ENCODE results near the gene AAK1. TPM values are rescaled to one million over a fixed set of nuclear protein-coding genes. Genes with fewer than 3 reads are reported as not detected.
A peak's percentile ranks its signal among the peaks of the same experiment; 100 is the strongest.
"Not testable (repeated sequence)": the region's sequence is repeated elsewhere in the genome, so short reads cannot be mapped to it uniquely, and the experiment has no call there.

AAK1 gene
- total RNA-seq, 3 donors from 2014 or later = 62.4 to 68.4 (median 66.2) TPM

DNA sequence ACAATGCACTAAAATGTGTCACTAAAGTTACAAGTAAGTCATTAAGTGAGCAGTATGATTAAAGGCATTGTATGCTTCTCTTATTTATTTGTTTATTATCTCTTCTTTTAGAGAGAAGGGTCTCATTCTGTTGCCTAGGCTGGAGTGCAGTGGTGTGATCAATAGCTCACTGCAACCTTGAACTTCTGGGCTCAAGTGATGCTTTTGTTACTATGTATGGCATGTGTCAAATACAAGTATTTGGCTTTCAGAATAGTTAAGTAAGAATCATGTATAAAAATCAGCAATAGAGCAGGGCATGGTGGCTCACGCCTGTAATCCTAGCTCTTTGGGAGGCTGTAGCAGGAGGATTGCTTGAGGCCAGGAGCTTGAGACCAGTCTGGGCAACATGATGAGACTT lies 15.8 kb upstream of the AAK1 start:
- Histone ChIP-seq H3K4me3 (no peak overlapping the region), H3K4me1 (ENCODE audit: low read depth) (no peaks in the 10 kb centered on the region), H3K36me3 (ENCODE audit: low read depth) (no peaks in the 10 kb centered on the region), H3K9me3 (no peaks in the 10 kb centered on the region)
- TF ChIP-seq, protein P1, sequence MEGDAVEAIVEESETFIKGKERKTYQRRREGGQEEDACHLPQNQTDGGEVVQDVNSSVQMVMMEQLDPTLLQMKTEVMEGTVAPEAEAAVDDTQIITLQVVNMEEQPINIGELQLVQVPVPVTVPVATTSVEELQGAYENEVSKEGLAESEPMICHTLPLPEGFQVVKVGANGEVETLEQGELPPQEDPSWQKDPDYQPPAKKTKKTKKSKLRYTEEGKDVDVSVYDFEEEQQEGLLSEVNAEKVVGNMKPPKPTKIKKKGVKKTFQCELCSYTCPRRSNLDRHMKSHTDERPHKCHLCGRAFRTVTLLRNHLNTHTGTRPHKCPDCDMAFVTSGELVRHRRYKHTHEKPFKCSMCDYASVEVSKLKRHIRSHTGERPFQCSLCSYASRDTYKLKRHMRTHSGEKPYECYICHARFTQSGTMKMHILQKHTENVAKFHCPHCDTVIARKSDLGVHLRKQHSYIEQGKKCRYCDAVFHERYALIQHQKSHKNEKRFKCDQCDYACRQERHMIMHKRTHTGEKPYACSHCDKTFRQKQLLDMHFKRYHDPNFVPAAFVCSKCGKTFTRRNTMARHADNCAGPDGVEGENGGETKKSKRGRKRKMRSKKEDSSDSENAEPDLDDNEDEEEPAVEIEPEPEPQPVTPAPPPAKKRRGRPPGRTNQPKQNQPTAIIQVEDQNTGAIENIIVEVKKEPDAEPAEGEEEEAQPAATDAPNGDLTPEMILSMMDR (IDR thresholded peaks at IDR 0.05) = no peak
- intact Hi-C loops (cut with DNase I, micrococcal nuclease) = no loop called here
- ATAC-seq (no peak), DNase-seq (no peak)

DNA sequence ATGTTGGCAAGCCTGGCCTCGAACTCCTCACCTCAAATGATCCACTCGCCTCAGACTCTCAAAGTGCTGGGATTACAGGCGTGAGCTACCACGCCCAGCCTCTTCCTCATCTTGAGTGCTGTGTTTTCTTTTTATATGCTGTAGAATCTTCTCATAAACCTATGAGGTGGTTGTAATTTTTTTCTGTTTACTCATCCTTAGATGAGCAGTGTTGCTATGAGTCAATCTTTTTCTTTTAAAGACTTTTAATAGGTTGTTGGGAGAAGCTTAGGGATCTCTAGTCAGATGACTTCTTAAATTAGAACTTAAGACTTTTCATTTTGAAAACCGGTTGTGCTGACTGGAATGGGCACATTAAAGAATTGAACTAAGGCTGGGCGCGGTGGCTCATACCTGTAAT lies 8.7 kb upstream of the AAK1 start:
- H3K9me3 ChIP-seq = no peaks in the 10 kb centered on the region
- H3K4me3 ChIP-seq = no peak overlapping the region
- intact Hi-C loops (cut with DNase I, micrococcal nuclease) = no loop called here
- peak in 1 of 3 donors; percentile 33 for DNase-seq
- H3K36me3 ChIP-seq (ENCODE audit: low read depth) = no peaks in the 10 kb centered on the region
- TF ChIP-seq, protein P1 (IDR thresholded peaks at IDR 0.05) = no peak
- peak; percentile 89 for ATAC-seq
- H3K4me1 ChIP-seq (ENCODE audit: low read depth) = no peaks in the 10 kb centered on the region

DNA sequence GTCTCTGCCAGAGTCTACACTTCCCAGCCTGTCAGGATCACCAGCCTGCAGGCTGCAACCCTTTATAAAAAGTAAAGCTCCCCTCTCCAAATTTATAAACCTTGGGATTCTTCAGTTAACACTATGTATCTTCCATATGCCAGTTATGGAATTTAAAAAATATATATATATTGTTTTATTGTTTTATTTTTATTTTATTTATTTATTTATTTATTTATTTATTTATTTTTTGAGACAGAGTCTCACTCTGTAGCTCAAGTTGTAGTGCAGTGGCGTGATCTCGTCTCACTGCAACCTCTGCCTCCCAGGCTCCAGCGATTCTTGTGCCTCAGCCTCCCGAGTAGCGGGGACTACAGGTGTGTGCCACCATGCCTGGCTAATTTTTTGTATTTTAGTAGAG lies 3.7 kb upstream of the AAK1 start:
- not testable (repeated sequence) for DNase-seq; H3K9me3 ChIP-seq; H3K36me3 ChIP-seq (ENCODE audit: low read depth); H3K4me3 ChIP-seq; H3K4me1 ChIP-seq (ENCODE audit: low read depth); ATAC-seq
- intact Hi-C loops (cut with DNase I, micrococcal nuclease) = loop anchor here in 1 of 2 donors (10.0 kb wide), 1 partner anchor 82 kb away; no protein-coding TSS in a partner anchor

DNA sequence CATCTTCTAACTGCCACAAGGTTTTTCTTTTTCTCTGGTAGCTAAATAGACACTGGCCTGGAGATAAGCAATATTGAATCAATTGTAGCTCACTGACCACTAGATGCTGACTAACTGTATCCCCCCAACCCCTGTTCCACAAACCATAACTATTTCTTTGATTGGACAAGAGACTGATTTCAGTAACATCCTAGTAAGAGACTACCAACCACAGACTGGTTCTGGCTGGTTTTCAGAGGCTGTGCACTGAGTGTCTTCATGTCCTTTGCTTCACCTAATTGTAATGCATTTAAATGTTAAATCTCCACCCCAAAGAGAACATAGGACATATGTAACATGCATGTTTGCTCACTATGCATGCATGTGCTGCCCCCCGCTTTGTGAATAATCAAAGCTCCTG lies 3.2 kb upstream of the AAK1 start:
- TF ChIP-seq, protein P1 (IDR thresholded peaks at IDR 0.05) = no peak
- peaks cover 8% of the 10 kb centered on the region for H3K4me1 ChIP-seq (ENCODE audit: low read depth)
- no peak overlapping the region for H3K4me3 ChIP-seq
- no peak for ATAC-seq
- no peaks in the 10 kb centered on the region for H3K9me3 ChIP-seq
- no peaks in the 10 kb centered on the region for H3K36me3 ChIP-seq (ENCODE audit: low read depth)
- intact Hi-C loops (cut with DNase I, micrococcal nuclease) = loop anchor here in 1 of 2 donors (10.0 kb wide), 1 partner anchor 82 kb away; no protein-coding TSS in a partner anchor
- DNase-seq = no peak

DNA sequence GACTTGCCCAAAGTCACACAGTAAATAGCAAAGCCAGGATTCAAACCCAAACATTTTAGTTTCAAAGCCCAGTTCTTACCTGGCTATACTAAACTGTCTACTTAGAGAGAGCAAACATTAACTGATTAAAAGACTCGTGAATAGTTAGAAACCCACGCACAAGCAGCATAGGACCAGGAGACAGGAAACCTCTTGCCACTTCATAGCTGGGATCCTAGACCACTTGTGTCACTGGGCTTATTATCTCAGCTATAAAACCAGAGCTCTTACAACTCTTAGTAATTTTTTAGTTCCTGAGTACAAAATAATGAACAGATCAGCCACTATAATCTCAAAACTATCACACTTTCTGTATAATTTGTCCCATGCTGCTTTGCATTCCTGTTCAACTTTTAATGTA lies 2.4 kb upstream of the AAK1 start:
- Histone ChIP-seq H3K4me3 (no peak overlapping the region), H3K4me1 (ENCODE audit: low read depth) (peaks cover 8% of the 10 kb centered on the region), H3K36me3 (ENCODE audit: low read depth) (no peaks in the 10 kb centered on the region), H3K9me3 (no peaks in the 10 kb centered on the region)
- ATAC-seq (no peak), DNase-seq (no peak)
- intact Hi-C loops (cut with DNase I, micrococcal nuclease) = loop anchor here in 1 of 2 donors (10.0 kb wide), 1 partner anchor 81 kb away; no protein-coding TSS in a partner anchor
- TF ChIP-seq, protein P1 (IDR thresholded peaks at IDR 0.05) = no peak

DNA sequence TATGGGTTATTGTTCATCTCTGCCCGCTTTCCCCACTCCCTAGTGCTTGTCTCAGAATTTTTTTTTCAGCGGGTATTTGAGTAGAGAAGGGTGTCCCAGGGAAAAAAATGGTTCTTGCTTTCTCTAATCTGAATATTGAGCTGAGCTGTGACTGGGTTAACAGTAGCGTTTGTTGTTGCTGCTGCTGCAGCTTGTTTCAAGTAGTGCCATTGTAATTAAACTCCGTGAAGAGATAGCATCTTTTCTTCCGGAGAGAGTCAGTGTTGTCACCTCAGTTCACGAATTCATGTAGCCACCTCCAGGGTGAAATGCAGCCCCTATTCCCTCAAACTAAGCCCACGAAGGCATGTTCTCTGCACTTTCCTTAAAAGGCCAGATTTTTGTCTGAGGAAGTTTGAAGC lies 1.5 kb upstream of the AAK1 start:
- Histone ChIP-seq H3K4me3 (no peak overlapping the region), H3K4me1 (ENCODE audit: low read depth) (peaks cover 8% of the 10 kb centered on the region), H3K9me3 (no peaks in the 10 kb centered on the region), H3K36me3 (ENCODE audit: low read depth) (no peaks in the 10 kb centered on the region)
- intact Hi-C loops (cut with DNase I, micrococcal nuclease) = loop anchor here in 1 of 2 donors (10.0 kb wide), 1 partner anchor 80 kb away; no protein-coding TSS in a partner anchor
- TF ChIP-seq, protein P1 (IDR thresholded peaks at IDR 0.05) = no peak
- DNase-seq (no peak), ATAC-seq (no peak)
